Endothelial cell of umbilical vein (primary cell): ENCODE data around the gene GPR61. TPM values are rescaled to one million over a fixed set of nuclear protein-coding genes. Genes with fewer than 3 reads are reported as not detected.

ENCODE experiments used
- BruUV-seq: library from RNA; stranded (reverse); fragments of 400-500 nt; replicated peaks from 2 replicates; lab custom pipeline; 2021; lab: Mats Ljungman, UMichigan
- CTCF ChIA-PET: fragments of 300-600, 350-600 bp; sonication (Branson Sonifier 250); formaldehyde crosslinking; loops from one replicate; lab custom pipeline; 2021; ENCODE audit warnings: antibody characterized with exemption, inconsistent platforms; lab: Charles Lee
- POLR2A ChIA-PET: fragments of 300-600, 350-600 bp; sonication (Branson Sonifier 250); formaldehyde crosslinking; loops from one replicate; lab custom pipeline; 2021; ENCODE audit warnings: antibody characterized with exemption, inconsistent platforms; lab: Charles Lee
- DNase-seq: peaks from one replicate; pipeline ENCODE4 v3.0.0-alpha.2; 2011; ENCODE audit warnings: low read depth, low spot score
- FAIRE-seq: peaks from 2 replicates; lab custom pipeline; 2011; peaks lifted over from hg19 to GRCh38; lab: Jason Lieb, UNC
- H2AFZ ChIP-seq: 2 replicates; pipeline ENCODE4 v1.6.0; 2012; ENCODE audit warnings: low read depth, low read length, control low read depth, inconsistent platforms
- H3K27ac ChIP-seq: 2 replicates; pipeline ENCODE4 v1.5.1; 2011; ENCODE audit warnings: low read depth, mild to moderate bottlenecking, control low read depth, low read length, moderate library complexity; ENCODE audit not compliant: insufficient read depth
- H3K27me3 ChIP-seq, 2 experiments: 2 replicates each; pipeline versions ENCODE4 v1.6.0 to v1.6.1; 2011; ENCODE audit warnings: low read length in 2 of 2, mixed read lengths in 1 of 2; ENCODE audit not compliant: control insufficient read depth in 2 of 2, insufficient read depth in 2 of 2
- H3K36me3 ChIP-seq, 2 experiments: 2 replicates in 1 of 2; 3 replicates in 1 of 2; pipeline ENCODE4 v1.5.1; 2011; ENCODE audit warnings: low read length in 2 of 2, mild to moderate bottlenecking in 1 of 2, moderate library complexity in 1 of 2; ENCODE audit not compliant: control insufficient read depth in 2 of 2, insufficient read depth in 2 of 2; ENCODE audit errors: extremely low read depth in 1 of 2
- H3K4me1 ChIP-seq: 3 replicates; pipeline ENCODE4 v1.5.1; 2011; ENCODE audit warnings: mild to moderate bottlenecking, low read length; ENCODE audit not compliant: control insufficient read depth, insufficient read depth; ENCODE audit errors: extremely low read depth
- H3K4me2 ChIP-seq: 2 replicates; pipeline ENCODE4 v1.6.1; 2011; ENCODE audit warnings: low read length, control low read depth, mixed read lengths; ENCODE audit not compliant: insufficient read depth
- H3K4me3 ChIP-seq, 3 experiments: fragments of 200-600 bp in 1 of 3; sonication (generic), shearing (Covaris generic) in 1 of 3; replicated peaks in 1 of 3; 2 replicates each; pipeline ENCODE4 v1.5.1; 2011 to 2016; ENCODE audit warnings: control low read depth in 3 of 3, low read length in 3 of 3, mild to moderate bottlenecking in 2 of 3, inconsistent platforms in 1 of 3, low read depth in 1 of 3, moderate library complexity in 1 of 3; ENCODE audit not compliant: insufficient read depth in 1 of 3
- H3K79me2 ChIP-seq: 2 replicates; pipeline ENCODE4 v1.6.0; 2012; ENCODE audit warnings: low read length, inconsistent platforms; ENCODE audit not compliant: control insufficient read depth, insufficient read depth
- H3K9ac ChIP-seq: replicated peaks from 2 replicates; pipeline ENCODE3; 2011; ENCODE audit warnings: low read length, control low read depth; ENCODE audit not compliant: insufficient read depth; ENCODE audit errors: extremely low read depth
- H3K9me1 ChIP-seq: replicated peaks from 3 replicates; pipeline ENCODE4 v1.6.0; 2011; ENCODE audit warnings: mild to moderate bottlenecking, low read length; ENCODE audit not compliant: control insufficient read depth, insufficient read depth; ENCODE audit errors: extremely low read depth
- H3K9me3 ChIP-seq: replicated peaks from 2 replicates; pipeline ENCODE4 v1.5.1; 2012; ENCODE audit warnings: low read length, inconsistent platforms; ENCODE audit not compliant: control insufficient read depth, insufficient read depth
- H4K20me1 ChIP-seq: replicated peaks from 2 replicates; pipeline ENCODE3; 2011; ENCODE audit warnings: mild to moderate bottlenecking, low read length; ENCODE audit not compliant: control insufficient read depth, insufficient read depth; ENCODE audit errors: extremely low read depth
- GATA2 ChIP-seq: IDR thresholded peaks from 2 replicates; pipeline ENCODE4 v1.7.0; 2011; ENCODE audit warnings: low read depth, mild to moderate bottlenecking, moderate library complexity, mixed read lengths, low read length; ENCODE audit not compliant: insufficient read length, insufficient read depth
- JUN ChIP-seq: IDR thresholded peaks from 2 replicates; pipeline ENCODE4 v1.6.1; 2011; ENCODE audit warnings: borderline replicate concordance, low read depth; ENCODE audit not compliant: insufficient read length, insufficient read depth
- MAX ChIP-seq: IDR thresholded peaks from 2 replicates; pipeline ENCODE4 v1.6.1; 2011; ENCODE audit not compliant: insufficient read depth, insufficient read length
- POLR2A ChIP-seq: IDR thresholded peaks from 2 replicates; pipeline ENCODE4 v1.6.1; 2012; ENCODE audit warnings: low read depth, mild to moderate bottlenecking, control low read depth, low read length
- POLR2AphosphoS5 ChIP-seq: IDR thresholded peaks from 2 replicates; pipeline ENCODE4 v1.6.1; 2012; ENCODE audit warnings: low read depth, mild to moderate bottlenecking, control low read depth, low read length, moderate library complexity; ENCODE audit not compliant: insufficient read depth
- dilution Hi-C: fragments of 300-500 bp; cut with MboI; formaldehyde crosslinking; loops from one replicate; pipeline ENCODE4 v1.15.0; 2019; ENCODE audit warnings: low sequenced_read_pairs; ENCODE audit not compliant: extremely low pct_ligation_motif_present
- intact Hi-C: fragments of 100-400 bp; cut with micrococcal nuclease; formaldehyde crosslinking; loops from one replicate; pipeline ENCODE4 v1.10.0; 2022
- polyA plus RNA-seq, 4 experiments: library from polyadenylated mRNA; depleted of rRNA in 3 of 4; stranded (reverse) in 3 of 4; unstranded in 1 of 4; fragments of >200 nt; gene quantifications; 2 replicates each; pipeline versions ENCODE4 v1.2.1 to v1.2.3, GENCODE V29; 2011 to 2012; ENCODE audit warnings: missing spikeins in 1 of 4
- total RNA-seq: library from RNA; stranded (reverse); gene quantifications from 2 replicates; pipeline ENCODE4 v1.2.3, GENCODE V29; 2021
- TF ChIP-seq, protein P1 (sequence below), 2 donors: IDR thresholded peaks; 1 replicate in 1 of 2; 2 replicates in 1 of 2; pipeline ENCODE4 v1.5.1; 2011; ENCODE audit warnings: low read length in 2 of 2, mild to moderate bottlenecking in 2 of 2, moderate library complexity in 2 of 2, control low read depth in 1 of 2, inconsistent platforms in 1 of 2, low read depth in 1 of 2; ENCODE audit not compliant: insufficient read depth in 1 of 2; ENCODE audit errors: extremely low read depth in 1 of 2

The GPR61 gene
- total and polyA plus RNA-seq, 2 donors (not counting 3 experiments of a cell fraction or from before 2014, with no cell fraction given): not detected

DNA sequence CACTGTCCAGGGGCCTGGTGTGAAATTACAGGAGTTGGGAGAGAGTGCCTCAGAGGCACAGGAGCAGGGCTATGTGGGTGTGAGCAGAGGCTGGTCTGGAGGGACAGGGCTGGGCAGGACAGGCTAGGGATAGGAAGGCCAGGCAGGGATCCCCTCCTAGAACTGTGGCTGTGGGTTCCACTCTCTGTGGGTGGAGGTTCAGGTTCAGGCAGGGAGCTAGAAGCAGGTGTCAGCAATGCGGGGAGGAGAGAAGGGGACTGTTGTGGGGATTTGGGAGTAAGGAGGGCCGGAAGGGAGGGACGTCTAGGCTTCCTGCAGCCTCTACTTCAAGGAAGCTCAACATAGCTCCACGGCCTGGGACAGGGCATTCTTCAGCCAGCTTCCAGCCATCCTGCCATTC lies 8.3 kb upstream of the GPR61 start:
- Histone ChIP-seq H3K9ac (no peak overlapping the region), H4K20me1 (no peaks in the 10 kb centered on the region), H3K4me3 (no peak overlapping the region), H3K9me3 (no peaks in the 10 kb centered on the region), H2AFZ (no peak overlapping the region), H3K27ac (no peak overlapping the region), H3K27me3 (peaks cover 2 to 10% of the 10 kb centered on the region in 2 experiments), H3K4me2 (no peak overlapping the region), H3K36me3 (no peaks in the 10 kb centered on the region), H3K9me1 (no peaks in the 10 kb centered on the region), H3K4me1 (peaks cover 4% of the 10 kb centered on the region), H3K79me2 (no peaks in the 10 kb centered on the region)
- no TSS peak for BruUV-seq
- dilution Hi-C loops: no loop called here
- ChIA-PET POLR2A (no interaction called here), CTCF (interaction anchor here (0.6 to 18.7 kb wide), 23 partner anchors 9 to 503 kb away, joined by 3 to 955 read pairs (median 15); partner anchors contain the start of genes AHCYL1, AMIGO1, ATXN7L2 and CYB561D1)
- DNase-seq: no peak
- no peak for TF ChIP-seq POLR2A
- TF ChIP-seq, protein P1, sequence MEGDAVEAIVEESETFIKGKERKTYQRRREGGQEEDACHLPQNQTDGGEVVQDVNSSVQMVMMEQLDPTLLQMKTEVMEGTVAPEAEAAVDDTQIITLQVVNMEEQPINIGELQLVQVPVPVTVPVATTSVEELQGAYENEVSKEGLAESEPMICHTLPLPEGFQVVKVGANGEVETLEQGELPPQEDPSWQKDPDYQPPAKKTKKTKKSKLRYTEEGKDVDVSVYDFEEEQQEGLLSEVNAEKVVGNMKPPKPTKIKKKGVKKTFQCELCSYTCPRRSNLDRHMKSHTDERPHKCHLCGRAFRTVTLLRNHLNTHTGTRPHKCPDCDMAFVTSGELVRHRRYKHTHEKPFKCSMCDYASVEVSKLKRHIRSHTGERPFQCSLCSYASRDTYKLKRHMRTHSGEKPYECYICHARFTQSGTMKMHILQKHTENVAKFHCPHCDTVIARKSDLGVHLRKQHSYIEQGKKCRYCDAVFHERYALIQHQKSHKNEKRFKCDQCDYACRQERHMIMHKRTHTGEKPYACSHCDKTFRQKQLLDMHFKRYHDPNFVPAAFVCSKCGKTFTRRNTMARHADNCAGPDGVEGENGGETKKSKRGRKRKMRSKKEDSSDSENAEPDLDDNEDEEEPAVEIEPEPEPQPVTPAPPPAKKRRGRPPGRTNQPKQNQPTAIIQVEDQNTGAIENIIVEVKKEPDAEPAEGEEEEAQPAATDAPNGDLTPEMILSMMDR (IDR thresholded peaks at IDR 0.05; ENCODE audit: extremely low read depth in 1 of 2, insufficient read depth in 1 of 2, low read depth in 1 of 2, low read length in 2 of 2): no peak
- TF ChIP-seq GATA2: no peak
- TF ChIP-seq POLR2AphosphoS5: no peak
- TF ChIP-seq JUN: no peak
- no peak for TF ChIP-seq MAX
- no peak for FAIRE-seq
- intact Hi-C loops: no loop called here
